HUES64 (cell line): Measurements from ENCODE around the gene MRPL22.
"Not testable (repeated sequence)": the region's sequence is repeated elsewhere in the genome, so short reads cannot be mapped to it uniquely, and the experiment has no call there.

ENCODE experiments used
- H3K27ac ChIP-seq: 2 replicates; pipeline ENCODE4 v1.7.0; 2013; ENCODE audit warnings: low read depth, low read length, inconsistent platforms
- H3K27me3 ChIP-seq: 2 replicates; pipeline ENCODE4 v1.6.1; 2013; ENCODE audit warnings: mild to moderate bottlenecking, low read length; ENCODE audit not compliant: insufficient read depth
- H3K36me3 ChIP-seq: 2 replicates; pipeline ENCODE4 v1.6.1; 2013; ENCODE audit warnings: mild to moderate bottlenecking, low read length; ENCODE audit not compliant: insufficient read depth
- H3K4me1 ChIP-seq: 2 replicates; pipeline ENCODE4 v1.6.1; 2013; ENCODE audit warnings: mild to moderate bottlenecking, low read length, moderate library complexity; ENCODE audit not compliant: insufficient read depth
- H3K4me3 ChIP-seq: 2 replicates; pipeline ENCODE4 v1.5.1; 2013; ENCODE audit warnings: mild to moderate bottlenecking, low read length, moderate library complexity
- H3K9ac ChIP-seq: 2 replicates; pipeline ENCODE4 v1.6.1; 2013; ENCODE audit warnings: mild to moderate bottlenecking, low read depth, low read length
- H3K9me3 ChIP-seq: 2 replicates; pipeline ENCODE4 v1.6.1; 2013; ENCODE audit warnings: low read depth, low read length; ENCODE audit not compliant: insufficient read depth
- WGBS: fragments of 150-250, 120-280 bp; methylation state at CpG from one replicate; pipeline ENCODE4 v1.1.7; 2013; ENCODE audit warnings: missing lambda C conversion rate; 5-methylcytosine and 5-hydroxymethylcytosine counted together

MRPL22 gene

DNA sequence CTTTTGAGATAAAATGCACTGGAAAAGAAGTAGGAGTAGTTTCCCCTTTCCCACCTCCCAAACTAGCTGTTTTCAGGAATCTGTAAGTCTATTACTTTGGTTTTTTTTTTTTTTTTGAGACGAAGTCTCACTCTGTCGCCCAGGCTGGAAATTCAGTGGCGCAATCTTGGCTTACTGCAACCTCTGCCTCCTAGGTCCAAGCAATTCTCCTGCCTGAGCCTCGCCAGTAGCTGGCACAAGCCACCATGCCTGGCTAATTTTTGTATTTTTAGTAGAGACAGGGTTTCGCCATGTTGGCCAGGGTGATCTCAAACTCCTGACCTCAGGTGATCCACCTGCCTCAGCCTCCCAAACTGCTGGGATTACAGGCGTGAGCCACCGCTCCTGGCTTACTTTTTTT is 35.3 kb upstream of the MRPL22 start:
- H3K27me3 ChIP-seq, H3K9ac ChIP-seq, H3K4me3 ChIP-seq, H3K9me3 ChIP-seq, H3K4me1 ChIP-seq, H3K27ac ChIP-seq: not testable (repeated sequence)
- 96% methylated on average over 7 of the region's 7 CpGs for WGBS
- H3K36me3 ChIP-seq = peaks cover 99% of the 10 kb centered on the region

DNA sequence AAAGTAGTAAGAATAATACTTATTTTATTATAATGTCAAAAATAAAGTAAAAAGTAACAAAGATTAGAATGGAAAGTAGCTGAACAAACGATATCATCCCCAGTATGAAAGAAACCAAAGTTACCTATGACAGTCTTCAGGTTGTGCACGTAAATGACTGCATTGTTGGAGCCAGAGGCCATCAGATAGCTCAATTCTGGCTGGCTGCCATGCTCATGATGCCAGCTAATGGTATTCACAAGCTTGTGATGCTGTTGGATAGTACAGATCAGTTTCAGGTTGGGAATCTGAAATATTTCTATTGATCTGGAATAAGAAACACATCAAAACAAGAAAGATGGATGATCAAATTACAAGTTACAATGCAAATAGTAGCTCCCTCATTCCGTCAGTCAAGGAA is 24.0 kb upstream of the MRPL22 start:
- WGBS = over 99% methylated on average over 2 of the region's 3 CpGs
- Histone ChIP-seq H3K4me3 (no peak overlapping the region), H3K4me1 (no peaks in the 10 kb centered on the region), H3K27me3 (no peaks in the 10 kb centered on the region), H3K36me3 (peaks cover 95% of the 10 kb centered on the region), H3K27ac (no peak overlapping the region), H3K9ac (no peak overlapping the region), H3K9me3 (no peaks in the 10 kb centered on the region)

DNA sequence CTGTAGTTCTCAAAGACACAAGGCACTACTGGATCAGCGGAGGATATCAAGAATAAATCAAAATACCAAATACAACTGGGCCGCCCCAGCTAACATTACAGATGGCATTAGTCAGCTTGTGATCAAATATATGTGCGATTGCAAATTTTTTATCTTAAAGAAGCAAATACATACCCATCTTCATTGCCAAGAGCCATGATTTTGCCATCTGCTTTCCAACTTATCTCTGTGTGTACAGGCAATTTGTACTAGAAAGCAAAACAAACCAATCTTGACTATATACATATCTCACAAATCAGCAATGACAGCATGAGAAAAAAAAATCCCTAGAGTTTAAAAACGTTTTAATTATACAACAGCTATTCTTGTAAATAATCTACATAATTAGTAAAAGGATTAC is 23.1 kb upstream of the MRPL22 start:
- peaks cover 91% of the 10 kb centered on the region for H3K36me3 ChIP-seq
- H3K4me3 ChIP-seq = no peak overlapping the region
- H3K9ac ChIP-seq = no peak overlapping the region
- H3K9me3 ChIP-seq = no peaks in the 10 kb centered on the region
- no peaks in the 10 kb centered on the region for H3K27me3 ChIP-seq
- H3K27ac ChIP-seq = no peak overlapping the region
- 100% methylated on average over 3 of the region's 4 CpGs for WGBS
- no peaks in the 10 kb centered on the region for H3K4me1 ChIP-seq

DNA sequence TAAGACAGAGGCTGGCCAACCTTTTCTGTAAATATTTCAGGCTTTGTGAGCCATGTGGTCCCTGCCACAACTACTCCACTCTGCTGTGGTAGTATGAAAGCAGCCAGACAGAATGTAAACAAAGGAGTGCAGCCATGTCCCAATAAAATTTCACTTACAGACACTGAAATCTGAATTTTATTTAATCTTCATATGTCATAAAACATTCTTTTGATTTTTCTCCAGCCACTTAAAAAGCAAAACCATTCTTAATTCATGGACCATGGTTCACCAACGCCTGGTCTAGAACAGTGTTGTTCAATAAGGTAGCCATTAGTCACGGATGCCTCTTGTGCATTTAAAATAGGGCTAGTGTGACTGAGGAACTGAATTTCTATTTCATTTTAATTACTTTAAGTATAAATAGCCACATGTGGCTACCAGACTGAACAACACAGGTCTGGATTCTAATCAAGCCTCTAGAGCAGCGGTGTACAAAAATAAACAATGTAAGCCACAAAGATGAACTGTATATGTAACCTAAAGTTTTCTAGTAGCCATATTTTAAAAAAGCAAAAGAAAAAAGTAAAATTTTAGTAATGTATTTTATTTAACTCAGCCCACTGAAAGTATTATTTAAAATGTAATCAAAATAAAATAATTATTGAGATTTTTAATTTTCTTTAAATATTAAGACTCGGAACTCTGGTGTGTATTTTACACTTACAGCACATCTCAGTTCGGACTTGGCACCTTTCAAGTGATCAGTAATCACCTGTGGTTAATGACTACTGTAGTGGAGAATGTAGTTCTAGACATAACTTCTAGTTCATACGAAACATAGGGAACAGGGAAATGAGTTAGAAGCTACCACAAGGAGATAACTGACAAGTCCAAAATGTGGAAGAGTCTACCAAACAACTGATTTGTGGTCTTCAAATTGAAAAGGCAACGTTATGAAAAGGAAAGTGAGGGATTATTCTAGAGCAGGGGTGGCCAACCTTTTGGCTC is 17.1 kb upstream of the MRPL22 start:
- 97% methylated on average over 7 of the region's 7 CpGs for WGBS
- Histone ChIP-seq H3K36me3 (peaks cover 94% of the 10 kb centered on the region), H3K4me3 (no peak overlapping the region), H3K9me3 (no peaks in the 10 kb centered on the region), H3K27me3 (no peaks in the 10 kb centered on the region), H3K27ac (no peak overlapping the region), H3K4me1 (no peaks in the 10 kb centered on the region), H3K9ac (no peak overlapping the region)

DNA sequence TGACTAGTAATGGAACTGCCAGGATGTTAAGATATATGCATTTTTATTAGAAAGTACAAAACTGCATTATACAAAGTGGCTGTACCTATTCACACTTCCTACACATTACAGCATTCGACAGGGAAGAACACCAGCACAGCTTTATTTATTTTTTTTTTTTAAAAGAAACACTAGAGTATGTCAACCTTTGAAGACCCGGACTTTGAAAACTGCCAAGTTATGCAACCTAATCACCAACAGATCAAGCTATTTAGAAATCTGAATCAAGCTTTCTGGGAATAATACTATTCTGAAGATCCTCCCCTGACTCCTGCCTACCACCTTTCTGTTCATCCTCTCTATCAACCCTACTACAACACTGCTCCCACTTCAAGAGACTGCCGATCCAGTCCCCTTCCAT is 7.3 kb upstream of the MRPL22 start:
- Histone ChIP-seq H3K27ac (no peak overlapping the region), H3K27me3 (no peaks in the 10 kb centered on the region), H3K4me3 (no peak overlapping the region), H3K4me1 (peaks cover 6% of the 10 kb centered on the region), H3K9ac (no peak overlapping the region), H3K9me3 (no peaks in the 10 kb centered on the region), H3K36me3 (peaks cover 70% of the 10 kb centered on the region)
- WGBS = 96% methylated on average over 3 of the region's 3 CpGs

DNA sequence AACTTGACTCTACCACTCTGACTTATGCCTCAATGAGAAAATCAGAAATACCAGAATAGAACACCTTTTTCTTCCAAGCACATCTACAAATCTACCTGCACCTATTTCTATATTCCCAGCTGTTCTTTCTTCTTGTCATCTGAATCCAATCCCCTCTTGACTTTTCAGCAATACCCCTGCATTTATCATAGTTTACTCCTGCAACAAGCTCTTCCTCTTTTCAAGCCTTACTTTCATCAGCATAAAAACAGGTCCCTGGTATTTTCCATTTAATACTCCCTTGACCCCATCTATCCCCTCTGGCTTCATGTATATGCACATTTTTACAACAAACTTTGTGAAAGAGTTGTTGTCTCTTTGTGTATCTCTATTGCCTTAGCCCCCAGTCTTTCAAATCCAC is 6.0 kb upstream of the MRPL22 start:
- H3K27ac ChIP-seq = no peak overlapping the region
- no peaks in the 10 kb centered on the region for H3K27me3 ChIP-seq
- peaks cover 59% of the 10 kb centered on the region for H3K36me3 ChIP-seq

DNA sequence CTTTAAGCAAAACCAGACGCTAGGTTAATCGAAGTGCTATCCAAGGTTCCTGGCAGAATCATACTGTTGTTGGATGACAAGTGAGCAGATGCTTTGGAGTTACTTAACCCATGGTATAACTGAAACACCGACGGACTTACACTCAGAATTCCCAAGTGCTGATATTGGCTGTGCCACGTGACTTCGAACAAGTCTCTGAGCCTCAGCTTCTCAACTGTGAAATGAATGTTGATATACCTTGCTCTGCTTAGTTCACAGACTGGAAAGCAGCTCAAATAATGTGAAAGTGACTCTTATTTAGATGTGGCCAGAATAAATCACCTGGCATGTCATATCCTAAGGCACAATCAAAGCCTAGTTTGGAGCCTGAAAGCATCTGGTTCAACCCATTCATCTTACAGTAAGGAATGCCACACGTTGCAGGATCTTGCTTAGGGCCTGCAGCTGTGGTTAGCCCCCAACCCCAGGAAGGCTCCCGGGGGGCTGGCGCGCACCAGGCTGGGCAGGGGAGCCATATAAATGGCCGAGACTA is 3.6 kb upstream of the MRPL22 start:
- no peaks in the 10 kb centered on the region for H3K9me3 ChIP-seq
- H3K4me1 ChIP-seq = peaks cover 6% of the 10 kb centered on the region
- H3K27ac ChIP-seq = no peak overlapping the region
- WGBS = 25% methylated on average over 11 of the region's 11 CpGs
- peak overlapping the region; percentile 88 for H3K4me3 ChIP-seq
- H3K9ac ChIP-seq = peak overlapping the region; percentile 80
- H3K36me3 ChIP-seq = peaks cover 35% of the 10 kb centered on the region
- H3K27me3 ChIP-seq = no peaks in the 10 kb centered on the region

More for the DNA sequence above, 6.0 kb upstream of the MRPL22 start:
- Histone ChIP-seq H3K9me3 (no peaks in the 10 kb centered on the region), H3K4me1 (peaks cover 6% of the 10 kb centered on the region), H3K9ac (no peak overlapping the region), H3K4me3 (no peak overlapping the region)

DNA sequence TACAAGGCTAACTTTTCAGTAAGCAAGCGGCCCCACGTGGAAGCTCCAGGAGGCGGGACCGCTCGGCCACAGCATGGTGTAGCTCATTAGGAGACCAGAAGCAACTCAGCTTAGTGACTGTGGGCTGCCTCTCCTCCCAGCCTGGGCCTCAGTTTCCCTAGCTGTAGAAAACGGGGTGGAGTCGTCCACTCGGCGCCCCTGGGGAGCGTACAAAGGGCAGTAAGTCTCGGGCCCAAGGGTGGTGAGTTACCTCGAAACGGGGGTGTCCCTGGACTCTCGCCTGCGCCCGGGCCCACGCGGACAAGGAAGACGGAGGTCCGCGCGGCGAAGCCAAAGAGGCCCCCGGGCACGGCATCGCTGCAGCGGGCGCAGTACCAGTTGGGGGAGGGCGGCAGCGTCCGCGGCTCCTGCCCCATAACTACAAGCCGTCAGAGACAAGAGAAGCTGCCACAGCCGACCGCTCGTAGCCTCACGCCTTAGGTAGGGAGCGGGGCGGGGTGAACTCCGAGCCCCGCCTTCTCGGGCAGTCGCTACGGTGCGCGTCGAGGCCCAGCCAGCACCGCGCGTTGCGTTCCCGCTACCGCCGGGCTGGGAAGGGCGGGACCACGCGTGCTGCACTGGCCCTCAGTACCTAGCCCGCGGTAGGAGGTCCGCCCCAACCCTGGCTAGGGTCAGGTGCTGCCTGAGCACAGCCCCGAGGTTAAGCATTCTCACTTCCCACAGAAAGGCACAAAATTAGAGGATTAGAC is 3.0 kb upstream of the MRPL22 start, which contains the start of gene GEMIN5:
Gene GEMIN5, minus strand, starts transcription at position 494 of the 749 bp plus-strand sequence. Its CDS starts 78 bp downstream, at position 416.
- Histone ChIP-seq H3K27me3 (no peaks in the 10 kb centered on the region), H3K9me3 (no peaks in the 10 kb centered on the region), H3K36me3 (peaks cover 28% of the 10 kb centered on the region), H3K4me1 (peaks cover 6% of the 10 kb centered on the region), H3K9ac (peak within 1 kb of the TSS; percentile 80), H3K27ac (peak within 1 kb of the TSS; percentile 23; the same call in 1 of the 2 replicates), H3K4me3 (peak within 1 kb of the TSS; percentile 88)
- WGBS = under 1% methylated on average over 61 of the region's 61 CpGs

DNA sequence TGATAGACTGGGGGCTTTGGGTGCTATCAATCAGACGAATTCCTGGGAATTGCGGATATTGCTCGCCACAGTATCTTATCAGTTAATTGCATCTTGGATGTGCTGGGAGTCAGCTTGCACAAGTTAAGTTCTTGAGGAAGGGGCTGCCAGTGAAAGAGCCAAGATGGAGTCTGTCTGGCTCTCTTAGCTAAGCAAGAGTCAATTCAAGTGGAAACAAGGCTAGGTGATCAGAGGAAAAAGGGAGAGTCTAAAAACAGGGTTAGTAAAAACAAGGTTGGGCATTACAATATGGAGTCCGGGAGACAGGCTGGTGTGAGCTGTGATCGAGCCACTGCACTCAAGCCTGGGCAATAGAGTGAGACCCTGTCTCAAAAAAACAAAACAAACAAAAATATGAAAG is 1.5 kb upstream of the MRPL22 start:
- not testable (repeated sequence) for H3K27me3 ChIP-seq, H3K9me3 ChIP-seq, H3K4me3 ChIP-seq, H3K4me1 ChIP-seq, H3K9ac ChIP-seq, H3K27ac ChIP-seq
- 91% methylated on average over 5 of the region's 5 CpGs for WGBS
- H3K36me3 ChIP-seq = peaks cover 15% of the 10 kb centered on the region

DNA sequence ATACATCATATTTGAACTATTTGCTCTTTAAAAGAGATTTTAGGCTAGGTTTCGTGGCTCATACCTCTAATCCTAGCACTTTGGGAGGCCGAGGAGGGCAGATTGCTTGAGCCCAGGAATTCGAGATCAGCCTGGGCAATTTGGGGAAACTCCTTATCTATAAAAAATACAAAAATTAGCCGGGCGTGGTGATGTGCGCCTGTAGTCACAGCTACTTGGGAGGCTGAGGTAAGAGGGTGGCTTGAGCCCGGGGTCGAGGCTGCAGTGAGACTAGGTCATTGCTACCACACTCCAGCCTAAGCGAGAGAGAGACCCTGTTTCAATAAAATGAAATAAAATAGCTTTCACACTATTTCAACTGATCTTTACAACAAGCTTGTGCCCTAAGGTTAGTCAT is 500 bp upstream of the MRPL22 start:
- peak overlapping the region; percentile 33; the same call in 1 of the 2 replicates for H3K27ac ChIP-seq
- peak overlapping the region; percentile 88 for H3K4me3 ChIP-seq
- H3K4me1 ChIP-seq = peaks cover 6% of the 10 kb centered on the region
- H3K9me3 ChIP-seq = no peaks in the 10 kb centered on the region
- peaks cover 6% of the 10 kb centered on the region; the same call in 1 of the 2 replicates for H3K36me3 ChIP-seq
- no peaks in the 10 kb centered on the region for H3K27me3 ChIP-seq
- H3K9ac ChIP-seq = peak overlapping the region; percentile 83; the same call in 1 of the 2 replicates
- WGBS = 94% methylated on average over 9 of the region's 9 CpGs

DNA sequence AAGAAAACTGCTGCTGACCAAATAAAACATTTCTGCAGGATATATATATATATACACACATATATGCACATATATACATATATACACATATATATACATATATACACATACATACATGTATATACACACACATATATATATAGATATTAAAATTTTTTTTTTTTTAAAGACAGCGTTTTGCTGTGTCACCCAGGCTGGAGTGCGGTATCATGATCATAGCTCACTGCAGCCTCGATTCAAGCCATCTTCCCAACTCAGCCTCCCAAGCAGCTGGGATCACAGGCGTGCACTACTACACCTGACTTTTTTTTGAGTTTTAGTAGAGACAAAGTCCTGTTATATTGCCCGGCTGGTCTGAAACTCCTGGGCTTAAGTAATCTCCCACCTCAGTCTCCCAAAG is 2.7 kb downstream of the MRPL22 start:
- Histone ChIP-seq H3K27me3 (no peaks in the 10 kb centered on the region), H3K9ac (no peak overlapping the region), H3K4me3 (no peak overlapping the region), H3K36me3 (no peaks in the 10 kb centered on the region), H3K27ac (no peak overlapping the region), H3K4me1 (no peaks in the 10 kb centered on the region), H3K9me3 (no peaks in the 10 kb centered on the region)
- 96% methylated on average over 5 of the region's 5 CpGs for WGBS
